ENCODE results near the gene FOS.

Gene FOS

DNA sequence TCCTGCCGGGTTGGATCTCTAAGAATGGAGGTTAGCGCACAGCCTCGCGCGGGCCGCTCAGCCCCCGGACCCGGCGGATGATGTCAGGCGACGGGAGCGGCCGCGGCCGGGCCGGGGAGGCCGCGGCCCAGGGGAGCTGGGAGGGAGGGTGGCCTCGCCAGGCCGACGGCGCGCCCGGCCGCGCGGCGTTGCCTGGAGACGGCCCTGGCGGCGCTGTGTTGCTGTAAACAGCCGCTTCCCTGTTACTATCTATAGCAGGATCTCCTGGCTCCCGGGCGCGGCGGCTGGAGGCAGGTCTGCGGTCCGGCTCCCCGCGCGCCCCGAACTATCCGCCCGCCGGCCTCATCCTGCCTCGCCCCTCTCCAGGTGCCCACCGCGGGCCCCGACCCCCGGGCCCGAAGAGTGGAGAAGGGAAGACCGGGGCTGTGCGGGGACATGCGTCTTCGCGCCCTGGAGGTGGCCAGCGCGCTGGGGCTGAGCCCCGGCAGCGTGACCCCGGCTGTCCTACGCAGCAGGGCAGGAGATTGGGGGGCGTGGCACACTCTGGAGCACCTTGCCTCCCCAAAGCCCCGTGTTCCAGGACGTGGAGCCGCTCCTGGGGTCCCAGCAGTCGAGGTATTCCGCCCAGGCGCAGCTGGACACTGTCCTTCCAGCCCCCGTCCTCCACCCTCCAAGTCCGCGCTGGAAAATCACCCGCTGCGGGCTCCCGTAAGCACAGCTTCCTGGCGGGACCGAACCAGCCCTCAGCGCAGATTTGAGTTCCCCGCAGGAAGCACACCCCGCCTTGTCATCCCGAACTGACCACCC, 1.4 kb upstream of the FOS start:
- DNase-seq = peak; percentile 92 to 96 (median 95)

DNA sequence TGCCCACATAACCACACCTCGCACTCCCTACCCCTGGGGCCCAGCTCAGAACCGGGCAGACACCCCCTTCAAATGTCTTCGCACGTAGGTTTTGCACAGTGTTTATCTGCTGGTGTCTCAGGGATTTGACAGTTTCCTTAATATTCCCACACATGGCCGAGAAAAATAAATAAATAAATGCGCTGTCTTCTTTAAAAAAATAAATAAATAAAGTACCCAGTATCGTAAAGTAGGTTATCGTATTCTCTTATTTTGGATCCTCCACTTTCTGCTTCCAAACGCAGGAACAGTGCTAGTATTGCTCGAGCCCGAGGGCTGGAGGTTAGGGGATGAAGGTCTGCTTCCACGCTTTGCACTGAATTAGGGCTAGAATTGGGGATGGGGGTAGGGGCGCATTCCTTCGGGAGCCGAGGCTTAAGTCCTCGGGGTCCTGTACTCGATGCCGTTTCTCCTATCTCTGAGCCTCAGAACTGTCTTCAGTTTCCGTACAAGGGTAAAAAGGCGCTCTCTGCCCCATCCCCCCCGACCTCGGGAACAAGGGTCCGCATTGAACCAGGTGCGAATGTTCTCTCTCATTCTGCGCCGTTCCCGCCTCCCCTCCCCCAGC, 710 bp upstream of the FOS start:
- no peak for DNase-seq

DNA sequence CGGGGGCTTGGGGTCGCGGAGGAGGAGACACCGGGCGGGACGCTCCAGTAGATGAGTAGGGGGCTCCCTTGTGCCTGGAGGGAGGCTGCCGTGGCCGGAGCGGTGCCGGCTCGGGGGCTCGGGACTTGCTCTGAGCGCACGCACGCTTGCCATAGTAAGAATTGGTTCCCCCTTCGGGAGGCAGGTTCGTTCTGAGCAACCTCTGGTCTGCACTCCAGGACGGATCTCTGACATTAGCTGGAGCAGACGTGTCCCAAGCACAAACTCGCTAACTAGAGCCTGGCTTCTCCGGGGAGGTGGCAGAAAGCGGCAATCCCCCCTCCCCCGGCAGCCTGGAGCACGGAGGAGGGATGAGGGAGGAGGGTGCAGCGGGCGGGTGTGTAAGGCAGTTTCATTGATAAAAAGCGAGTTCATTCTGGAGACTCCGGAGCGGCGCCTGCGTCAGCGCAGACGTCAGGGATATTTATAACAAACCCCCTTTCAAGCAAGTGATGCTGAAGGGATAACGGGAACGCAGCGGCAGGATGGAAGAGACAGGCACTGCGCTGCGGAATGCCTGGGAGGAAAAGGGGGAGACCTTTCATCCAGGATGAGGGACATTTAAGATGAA, 630 bp downstream of the FOS start:
- peak; percentile 60 to 80 (median 64) for DNase-seq

DNA sequence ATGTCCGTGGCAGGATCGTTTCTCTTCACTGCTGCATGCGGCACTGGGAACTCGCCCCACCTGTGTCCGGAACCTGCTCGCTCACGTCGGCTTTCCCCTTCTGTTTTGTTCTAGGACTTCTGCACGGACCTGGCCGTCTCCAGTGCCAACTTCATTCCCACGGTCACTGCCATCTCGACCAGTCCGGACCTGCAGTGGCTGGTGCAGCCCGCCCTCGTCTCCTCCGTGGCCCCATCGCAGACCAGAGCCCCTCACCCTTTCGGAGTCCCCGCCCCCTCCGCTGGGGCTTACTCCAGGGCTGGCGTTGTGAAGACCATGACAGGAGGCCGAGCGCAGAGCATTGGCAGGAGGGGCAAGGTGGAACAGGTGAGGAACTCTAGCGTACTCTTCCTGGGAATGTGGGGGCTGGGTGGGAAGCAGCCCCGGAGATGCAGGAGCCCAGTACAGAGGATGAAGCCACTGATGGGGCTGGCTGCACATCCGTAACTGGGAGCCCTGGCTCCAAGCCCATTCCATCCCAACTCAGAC, 1.2 kb downstream of the FOS start:
- peak; percentile 37 to 64 (median 40) for DNase-seq

DNA sequence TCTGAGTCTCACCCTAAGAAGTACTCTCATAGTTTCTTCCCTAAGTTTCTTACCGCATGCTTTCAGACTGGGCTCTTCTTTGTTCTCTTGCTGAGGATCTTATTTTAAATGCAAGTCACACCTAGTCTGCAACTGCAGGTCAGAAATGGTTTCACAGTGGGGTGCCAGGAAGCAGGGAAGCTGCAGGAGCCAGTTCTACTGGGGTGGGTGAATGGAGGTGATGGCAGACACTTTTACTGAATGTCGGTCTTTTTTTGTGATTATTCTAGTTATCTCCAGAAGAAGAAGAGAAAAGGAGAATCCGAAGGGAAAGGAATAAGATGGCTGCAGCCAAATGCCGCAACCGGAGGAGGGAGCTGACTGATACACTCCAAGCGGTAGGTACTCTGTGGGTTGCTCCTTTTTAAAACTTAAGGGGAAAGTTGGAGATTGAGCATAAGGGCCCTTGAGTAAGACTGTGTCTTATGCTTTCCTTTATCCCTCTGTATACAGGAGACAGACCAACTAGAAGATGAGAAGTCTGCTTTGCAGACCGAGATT, 1.7 kb downstream of the FOS start:
- peak; percentile 36 to 48 (median 38) for DNase-seq

DNA sequence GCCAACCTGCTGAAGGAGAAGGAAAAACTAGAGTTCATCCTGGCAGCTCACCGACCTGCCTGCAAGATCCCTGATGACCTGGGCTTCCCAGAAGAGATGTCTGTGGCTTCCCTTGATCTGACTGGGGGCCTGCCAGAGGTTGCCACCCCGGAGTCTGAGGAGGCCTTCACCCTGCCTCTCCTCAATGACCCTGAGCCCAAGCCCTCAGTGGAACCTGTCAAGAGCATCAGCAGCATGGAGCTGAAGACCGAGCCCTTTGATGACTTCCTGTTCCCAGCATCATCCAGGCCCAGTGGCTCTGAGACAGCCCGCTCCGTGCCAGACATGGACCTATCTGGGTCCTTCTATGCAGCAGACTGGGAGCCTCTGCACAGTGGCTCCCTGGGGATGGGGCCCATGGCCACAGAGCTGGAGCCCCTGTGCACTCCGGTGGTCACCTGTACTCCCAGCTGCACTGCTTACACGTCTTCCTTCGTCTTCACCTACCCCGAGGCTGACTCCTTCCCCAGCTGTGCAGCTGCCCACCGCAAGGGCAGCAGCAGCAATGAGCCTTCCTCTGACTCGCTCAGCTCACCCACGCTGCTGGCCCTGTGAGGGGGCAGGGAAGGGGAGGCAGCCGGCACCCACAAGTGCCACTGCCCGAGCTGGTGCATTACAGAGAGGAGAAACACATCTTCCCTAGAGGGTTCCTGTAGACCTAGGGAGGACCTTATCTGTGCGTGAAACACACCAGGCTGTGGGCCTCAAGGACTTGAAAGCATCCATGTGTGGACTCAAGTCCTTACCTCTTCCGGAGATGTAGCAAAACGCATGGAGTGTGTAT, 2.4 kb downstream of the FOS start:
- peak; percentile 65 to 72 (median 68) for DNase-seq

DNA sequence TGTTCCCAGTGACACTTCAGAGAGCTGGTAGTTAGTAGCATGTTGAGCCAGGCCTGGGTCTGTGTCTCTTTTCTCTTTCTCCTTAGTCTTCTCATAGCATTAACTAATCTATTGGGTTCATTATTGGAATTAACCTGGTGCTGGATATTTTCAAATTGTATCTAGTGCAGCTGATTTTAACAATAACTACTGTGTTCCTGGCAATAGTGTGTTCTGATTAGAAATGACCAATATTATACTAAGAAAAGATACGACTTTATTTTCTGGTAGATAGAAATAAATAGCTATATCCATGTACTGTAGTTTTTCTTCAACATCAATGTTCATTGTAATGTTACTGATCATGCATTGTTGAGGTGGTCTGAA, 3.0 kb downstream of the FOS start:
- DNase-seq = no peak

DNA sequence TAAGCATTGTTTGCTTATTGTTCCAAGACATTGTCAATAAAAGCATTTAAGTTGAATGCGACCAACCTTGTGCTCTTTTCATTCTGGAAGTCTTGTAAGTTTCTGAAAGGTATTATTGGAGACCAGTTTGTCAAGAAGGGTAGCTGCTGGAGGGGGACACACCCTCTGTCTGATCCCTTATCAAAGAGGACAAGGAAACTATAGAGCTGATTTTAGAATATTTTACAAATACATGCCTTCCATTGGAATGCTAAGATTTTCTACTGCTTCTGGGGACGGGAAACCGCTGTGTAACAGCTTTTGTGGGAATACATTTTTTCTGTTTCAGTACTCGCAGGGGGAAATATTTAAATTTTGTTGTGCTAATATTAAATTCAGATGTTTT, 3.5 kb downstream of the FOS start:
- DNase-seq = peak; percentile 43 to 66 (median 56)

DNA sequence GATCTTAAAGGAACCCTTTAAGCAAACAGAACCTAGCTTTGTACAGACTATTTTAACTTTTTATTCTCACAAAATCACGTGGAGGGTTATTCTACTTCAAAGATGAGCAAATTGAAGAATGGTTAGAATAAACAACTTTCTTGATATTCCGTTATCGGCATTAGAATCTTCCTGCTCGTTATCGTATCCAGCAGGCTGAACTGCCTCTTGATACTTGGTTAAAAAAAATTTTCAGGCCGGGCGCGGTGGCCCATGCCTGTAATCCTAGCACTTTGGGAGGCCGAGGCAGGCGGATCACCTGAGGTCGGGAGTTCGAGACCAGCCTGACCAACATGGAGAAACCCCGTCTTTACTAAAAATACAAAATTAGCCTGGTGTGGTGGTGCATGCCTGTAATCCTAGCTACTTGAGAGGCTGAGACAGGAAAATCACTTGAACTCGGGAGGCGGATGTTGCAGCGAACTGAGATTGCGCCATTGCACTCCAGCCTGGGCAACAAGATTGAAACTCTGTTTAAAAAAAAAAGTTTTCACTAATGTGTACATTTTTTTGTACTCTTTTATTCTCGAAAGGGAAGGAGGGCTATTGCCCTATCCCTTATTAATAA, 4.0 kb downstream of the FOS start:
- DNase-seq = peak in 3 of 4 experiments; percentile 77 to 85 (median 77)

DNA sequence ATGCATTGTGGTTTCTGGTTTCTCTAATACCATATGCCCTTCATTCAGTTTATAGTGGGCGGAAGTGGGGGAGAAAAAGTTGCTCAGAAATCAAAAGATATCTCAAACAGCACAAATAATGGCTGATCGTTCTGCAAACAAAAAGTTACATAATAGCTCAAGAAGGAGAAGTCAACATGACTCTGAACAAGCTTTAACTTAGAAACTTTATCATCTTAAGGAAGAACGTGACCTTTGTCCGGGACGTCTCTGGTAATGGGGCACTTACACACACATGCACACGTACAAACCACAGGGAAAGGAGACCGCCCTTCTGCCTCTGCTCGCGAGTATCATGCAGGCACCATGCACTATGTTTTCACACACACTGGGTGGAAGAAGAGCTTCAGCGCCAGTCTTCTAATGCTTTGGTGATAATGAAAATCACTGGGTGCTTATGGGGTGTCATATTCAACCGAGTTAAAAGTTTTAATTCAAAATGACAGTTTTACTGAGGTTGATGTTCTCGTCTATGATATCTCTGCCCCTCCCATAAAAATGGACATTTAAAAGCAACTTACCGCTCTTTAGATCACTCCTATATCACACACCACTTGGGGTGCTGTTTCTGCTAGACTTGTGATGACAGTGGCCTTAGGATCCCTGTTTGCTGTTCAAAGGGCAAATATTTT, 4.7 kb downstream of the FOS start:
- peak; percentile 89 to 95 (median 91) for DNase-seq

DNA sequence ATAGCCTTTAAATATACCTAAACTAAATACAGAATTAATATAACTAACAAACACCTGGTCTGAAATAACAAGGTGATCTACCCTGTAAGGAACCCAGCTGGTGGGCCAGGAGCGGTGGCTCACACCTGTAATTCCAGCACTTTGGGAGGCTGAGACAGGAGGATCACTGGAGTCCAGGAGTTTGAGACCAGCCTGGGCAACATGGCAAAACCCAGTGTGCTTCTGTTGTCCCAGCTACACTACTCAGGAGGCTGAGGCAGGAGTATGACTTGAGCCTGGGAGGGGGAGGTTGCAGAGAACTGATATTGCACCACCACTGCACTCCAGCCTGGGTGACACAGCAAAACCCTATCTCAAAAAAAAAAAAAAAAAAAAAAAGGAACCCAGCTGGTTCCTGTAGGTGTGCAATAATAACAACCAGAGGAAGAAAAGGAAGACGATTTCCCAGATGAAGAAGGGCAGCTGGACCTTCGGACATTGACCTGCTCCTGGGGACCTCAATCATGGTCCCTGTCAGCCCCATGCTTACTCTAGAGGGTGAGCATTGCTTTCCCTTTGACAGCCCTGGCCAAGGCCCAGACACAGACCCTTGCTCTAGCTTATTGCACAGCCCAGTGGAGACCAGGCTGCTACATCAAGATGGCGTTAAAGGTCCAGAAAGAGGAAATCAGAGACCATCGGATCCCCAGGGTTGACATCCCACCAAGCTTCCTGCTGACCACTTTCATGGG, 5.4 kb downstream of the FOS start:
- peak; percentile 83 to 91 (median 89) for DNase-seq

DNA sequence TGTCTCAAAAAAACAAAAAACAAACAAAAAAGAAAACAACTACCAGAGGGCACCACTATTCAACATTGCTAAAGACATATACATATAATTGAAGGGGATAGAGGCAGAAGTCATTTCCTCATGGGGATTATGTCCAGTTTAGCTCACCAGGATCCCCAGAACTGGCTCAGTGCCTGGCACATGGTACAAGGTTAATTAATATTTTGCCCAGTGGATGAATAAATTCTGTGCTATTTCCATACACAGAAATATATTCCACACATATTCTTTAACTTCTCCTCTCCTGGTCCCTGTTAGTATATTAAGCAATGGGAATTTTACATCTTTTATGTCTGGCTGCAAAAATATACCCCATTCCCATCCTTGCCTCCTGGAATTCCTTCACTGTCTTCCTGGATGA, 6.7 kb downstream of the FOS start:
- no peak for DNase-seq

DNA sequence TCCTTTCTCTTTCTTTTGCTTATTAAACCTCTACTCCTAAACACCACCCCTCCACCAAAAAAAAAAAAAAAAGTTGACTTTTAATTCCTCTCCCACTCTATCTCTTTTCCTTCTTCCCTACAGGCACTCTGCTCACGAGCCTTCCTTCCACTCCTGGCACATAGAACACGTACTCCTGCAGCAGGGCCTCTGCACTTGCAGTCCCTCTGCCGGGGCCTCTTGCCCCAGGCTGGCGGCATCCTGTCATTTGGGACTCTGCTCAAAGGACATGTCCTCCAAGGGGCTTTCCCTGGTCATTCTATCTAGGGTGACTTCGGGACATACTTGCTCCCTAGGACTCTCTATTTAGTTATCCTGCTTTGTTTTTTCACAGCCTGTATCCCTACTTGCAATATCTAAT, 7.7 kb downstream of the FOS start:
- peak in 3 of 4 experiments; percentile 49 to 59 (median 50) for DNase-seq

DNA sequence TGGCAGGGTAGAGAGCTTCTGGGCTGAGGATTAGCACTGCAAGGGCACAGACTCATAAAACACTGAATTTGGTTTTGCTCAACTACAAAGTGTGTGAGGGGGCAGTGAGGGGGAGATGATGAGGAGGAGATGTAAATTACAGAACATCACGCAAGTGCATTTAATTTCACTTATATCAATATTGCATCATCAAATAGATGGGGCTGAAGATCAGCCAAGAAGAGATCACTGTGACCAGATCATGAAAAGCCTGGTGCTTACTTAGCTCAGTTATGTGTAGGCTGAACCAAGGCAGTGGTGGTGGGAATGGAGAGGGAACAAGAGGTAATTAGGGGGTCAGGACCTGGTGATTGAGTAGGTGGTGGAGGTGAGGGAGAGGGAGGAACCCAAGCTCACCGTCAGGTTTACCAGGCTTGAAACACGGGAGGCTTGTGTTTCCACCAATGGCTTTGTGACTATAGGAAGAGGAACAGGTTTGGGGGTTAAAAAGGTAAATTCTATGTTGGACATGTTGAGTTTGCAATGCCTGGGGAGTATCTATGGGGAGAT, 11.3 kb downstream of the FOS start:
- DNase-seq = no peak

DNA sequence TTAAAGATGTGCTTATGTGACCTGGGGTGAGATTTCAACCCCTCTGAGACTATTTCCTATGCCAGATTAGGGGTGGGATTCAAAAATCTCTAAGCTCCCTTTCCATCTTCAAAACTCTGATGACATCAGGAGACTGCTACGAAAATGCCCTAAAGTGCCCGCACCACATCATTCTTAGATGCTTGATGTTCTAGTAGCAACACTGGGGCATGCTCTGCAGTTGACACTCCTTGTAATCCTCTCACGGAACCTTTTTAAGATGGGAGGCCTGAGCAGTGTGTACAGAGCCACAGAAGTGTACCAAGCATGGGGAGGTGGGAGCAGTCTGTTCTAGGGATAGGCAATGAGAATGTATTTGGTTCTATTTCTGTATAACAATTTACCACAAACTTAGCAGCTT, 12.2 kb downstream of the FOS start:
- DNase-seq = no peak

DNA sequence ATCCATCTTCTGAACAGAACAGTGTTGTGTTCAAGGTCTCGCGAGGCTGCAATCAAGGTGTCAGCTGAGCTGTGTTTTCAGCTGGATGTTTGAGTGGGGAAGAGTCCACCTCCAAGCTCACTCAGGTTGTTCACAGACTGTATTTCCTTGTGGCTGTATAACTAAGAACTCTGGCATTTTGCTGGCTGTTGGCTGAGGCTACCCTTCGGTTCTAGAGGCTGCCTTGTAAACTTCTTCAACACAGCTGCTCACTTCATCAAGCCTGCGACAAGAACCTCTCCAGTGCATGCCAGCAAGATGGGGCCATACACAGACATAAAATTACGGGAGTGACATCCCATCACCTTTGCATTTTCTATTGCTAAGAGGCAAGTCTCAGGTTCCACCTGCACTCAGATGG, 12.7 kb downstream of the FOS start:
- DNase-seq = no peak

DNA sequence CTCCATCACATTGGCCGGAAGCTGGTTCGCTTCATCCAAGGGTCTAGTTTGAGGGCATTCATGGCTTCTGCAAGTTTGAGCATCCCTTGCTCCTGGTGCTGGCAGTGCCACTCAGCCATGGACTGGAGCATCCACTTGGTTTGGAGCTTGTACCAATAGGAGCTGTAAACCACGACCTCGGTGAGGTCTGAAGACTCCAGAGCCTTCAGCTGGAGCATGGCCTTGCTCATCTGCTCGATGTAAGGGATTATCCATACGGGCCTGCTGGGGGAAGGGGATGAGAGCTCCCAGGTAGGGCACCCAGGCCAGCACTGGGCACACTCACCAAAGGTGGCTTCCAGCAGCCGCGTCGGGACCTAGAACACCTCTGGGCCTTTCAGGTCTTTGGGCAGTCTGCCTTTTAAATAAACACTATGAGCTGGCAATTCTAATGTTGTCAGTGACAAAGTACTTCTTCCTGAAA, 13.5 kb downstream of the FOS start:
- DNase-seq = no peak

DNA sequence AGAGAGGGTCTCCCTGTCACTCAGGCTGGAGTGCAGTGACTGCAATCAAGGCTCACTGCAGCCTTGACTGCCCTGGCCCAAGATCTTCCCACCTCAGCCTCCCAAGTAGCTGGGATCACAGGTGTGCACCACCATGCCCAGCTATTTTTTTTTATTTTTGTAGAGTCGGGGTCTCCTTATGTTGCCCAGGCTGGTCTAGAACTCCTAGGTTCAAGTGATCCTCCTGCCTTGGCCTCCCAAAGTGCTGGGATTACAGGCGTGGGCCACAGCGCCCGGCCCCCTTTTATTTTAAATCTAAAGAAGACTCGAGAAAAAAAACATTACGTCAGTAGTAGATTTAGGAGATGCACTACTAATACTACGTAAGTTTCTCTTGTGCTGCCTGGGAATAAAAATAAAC, 14.3 kb downstream of the FOS start:
- no peak for DNase-seq

DNA sequence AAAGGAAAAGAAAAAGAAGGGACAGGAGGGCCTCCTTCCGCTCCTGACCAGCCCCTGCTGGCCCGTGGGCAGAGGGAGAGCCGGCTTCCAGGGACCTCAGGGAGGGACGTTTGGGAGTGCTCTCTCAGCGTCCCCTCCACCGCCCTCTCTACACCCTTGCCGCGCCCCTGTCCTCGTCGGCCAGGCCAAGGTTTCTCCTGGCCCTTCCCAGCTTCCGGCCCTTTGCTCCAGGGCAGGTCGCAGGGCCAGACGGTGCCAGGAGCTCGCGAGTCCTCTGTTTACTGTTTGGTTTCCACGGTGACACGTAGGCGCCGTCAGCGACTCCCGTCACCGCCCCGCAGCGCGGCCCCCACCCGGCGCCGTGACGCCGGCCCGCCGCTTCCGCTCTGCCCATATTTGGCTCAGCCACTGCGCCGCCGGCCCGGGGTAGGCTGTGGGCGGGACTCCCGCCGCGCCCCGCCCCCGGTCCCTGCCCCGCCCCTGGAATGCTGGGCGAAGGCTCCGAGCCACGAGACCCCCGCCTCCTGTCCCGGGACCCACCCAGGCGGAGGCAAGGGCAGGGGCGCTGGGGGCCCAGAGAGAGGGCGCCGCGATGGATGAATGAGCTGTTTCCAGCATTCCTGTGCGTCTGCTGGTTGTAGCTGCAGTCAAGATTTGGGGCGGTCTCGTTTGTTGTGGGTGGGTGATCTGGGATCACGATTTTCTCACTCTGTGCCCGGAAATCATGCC, 15.5 kb downstream of the FOS start:
- peak; percentile 98 to 99 (median 98) for DNase-seq

DNA sequence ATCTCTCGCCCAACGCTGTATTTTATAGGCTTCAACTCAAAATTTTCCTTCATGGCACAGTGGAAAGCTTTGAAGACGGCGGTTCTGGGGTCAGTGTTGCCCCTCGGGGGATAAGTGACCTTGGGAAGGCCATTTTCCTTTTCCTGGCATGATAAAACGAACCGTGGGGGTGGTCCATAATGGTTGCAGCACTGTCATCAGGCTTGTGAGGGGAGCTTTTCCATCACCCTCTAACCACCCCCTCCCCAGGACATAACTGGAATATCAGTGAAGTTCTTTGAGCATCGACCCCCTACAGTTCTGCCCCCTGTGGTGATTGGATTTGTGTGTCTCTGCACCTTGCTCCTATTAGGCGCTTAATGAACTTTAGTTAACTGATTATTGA, 16.0 kb downstream of the FOS start:
- no peak for DNase-seq
